ENCODE results near the gene CD300LD. TPM values are rescaled to one million over a fixed set of nuclear protein-coding genes. Genes with fewer than 3 reads are reported as not detected.

Gene CD300LD
- polyA plus RNA-seq, 1 experiment, result not detected

GRCh38 chr17:74545843-74546230, 46.2 kb downstream of the CD300LD start, which contains the start of gene CD300C:
TSS of gene CD300C (minus strand) at chr17:74546115. CDS start at chr17:74545782, 333 bp downstream.
- no peaks in the 10 kb centered on the region for H3K27me3 ChIP-seq (ENCODE audit: control insufficient read depth, insufficient read depth, low read length)
- ChIA-PET POLR2A (no interaction called here), CTCF (no interaction called here)
- DNase-seq (ENCODE audit: low read depth, low spot score), result no peak
- no peak within 1 kb of the TSS for H3K27ac ChIP-seq (ENCODE audit: low read depth, low read length)
- peaks cover 3% of the 10 kb centered on the region; the same call in 1 of the 2 replicates for H3K9me3 ChIP-seq (ENCODE audit: control insufficient read depth, insufficient read depth, low read length)
- TF ChIP-seq, protein P1, sequence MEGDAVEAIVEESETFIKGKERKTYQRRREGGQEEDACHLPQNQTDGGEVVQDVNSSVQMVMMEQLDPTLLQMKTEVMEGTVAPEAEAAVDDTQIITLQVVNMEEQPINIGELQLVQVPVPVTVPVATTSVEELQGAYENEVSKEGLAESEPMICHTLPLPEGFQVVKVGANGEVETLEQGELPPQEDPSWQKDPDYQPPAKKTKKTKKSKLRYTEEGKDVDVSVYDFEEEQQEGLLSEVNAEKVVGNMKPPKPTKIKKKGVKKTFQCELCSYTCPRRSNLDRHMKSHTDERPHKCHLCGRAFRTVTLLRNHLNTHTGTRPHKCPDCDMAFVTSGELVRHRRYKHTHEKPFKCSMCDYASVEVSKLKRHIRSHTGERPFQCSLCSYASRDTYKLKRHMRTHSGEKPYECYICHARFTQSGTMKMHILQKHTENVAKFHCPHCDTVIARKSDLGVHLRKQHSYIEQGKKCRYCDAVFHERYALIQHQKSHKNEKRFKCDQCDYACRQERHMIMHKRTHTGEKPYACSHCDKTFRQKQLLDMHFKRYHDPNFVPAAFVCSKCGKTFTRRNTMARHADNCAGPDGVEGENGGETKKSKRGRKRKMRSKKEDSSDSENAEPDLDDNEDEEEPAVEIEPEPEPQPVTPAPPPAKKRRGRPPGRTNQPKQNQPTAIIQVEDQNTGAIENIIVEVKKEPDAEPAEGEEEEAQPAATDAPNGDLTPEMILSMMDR (IDR thresholded peaks at IDR 0.05; ENCODE audit: low read depth, low read length), result no peak
- no peak within 1 kb of the TSS for H3K4me3 ChIP-seq (ENCODE audit: low read depth, low read length)

GRCh38 chr17:74544991-74545842, 46.9 kb downstream of the CD300LD start:
- POLR2A ChIA-PET, result no interaction called here
- Histone ChIP-seq H3K27ac (ENCODE audit: low read depth, low read length) (no peak overlapping the region), H3K9me3 (ENCODE audit: control insufficient read depth, insufficient read depth, low read length) (no peaks in the 10 kb centered on the region; the same call in 1 of the 2 replicates), H3K27me3 (ENCODE audit: control insufficient read depth, insufficient read depth, low read length) (no peaks in the 10 kb centered on the region), H3K4me3 (ENCODE audit: low read depth, low read length) (no peak overlapping the region)
- CTCF ChIA-PET, result no interaction called here
- TF ChIP-seq, protein P1 (IDR thresholded peaks at IDR 0.05; ENCODE audit: low read depth, low read length), result no peak
- no peak for DNase-seq (ENCODE audit: low read depth, low spot score)

DNA sequence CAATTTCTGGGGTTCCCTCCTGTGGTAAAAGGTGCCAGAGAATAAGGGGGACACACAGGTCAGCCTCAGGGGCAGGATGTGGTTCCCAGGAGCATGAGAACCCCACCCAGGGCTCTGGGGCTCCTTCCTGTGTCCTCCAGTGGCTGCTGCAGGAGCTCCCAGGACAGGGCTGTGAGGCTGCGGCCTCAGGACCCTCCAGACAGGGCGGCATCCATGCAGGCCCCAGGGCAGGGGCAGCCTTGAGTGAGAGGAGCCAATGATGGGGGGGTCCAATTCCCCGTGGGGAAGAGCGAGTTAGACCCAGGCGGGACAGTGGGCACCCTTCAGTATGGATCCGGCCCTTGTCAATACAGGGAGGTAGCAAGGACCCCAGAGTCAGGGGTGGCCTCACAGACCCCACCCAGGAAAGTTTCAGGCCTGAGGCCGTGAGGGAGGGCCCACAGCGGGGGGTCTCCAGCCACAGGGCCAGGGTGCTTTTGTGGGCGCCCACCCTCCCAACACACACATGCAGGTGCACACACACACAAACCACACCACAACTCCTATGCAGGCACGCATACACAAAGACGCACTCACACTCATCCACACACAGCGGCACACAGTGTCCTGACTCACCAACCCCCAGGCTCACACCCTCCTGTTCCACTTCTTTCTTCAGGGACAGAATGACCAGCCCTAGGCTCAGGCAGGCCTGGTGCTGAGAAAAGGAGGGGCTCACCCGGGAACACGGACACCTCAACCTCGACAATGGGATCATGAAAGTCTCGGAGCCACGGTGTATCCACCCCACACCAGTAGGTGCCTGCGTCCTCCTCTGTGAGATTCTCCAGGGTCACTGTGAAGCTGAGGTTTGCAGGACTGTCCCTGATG, 48.0 kb downstream of the CD300LD start:
- Histone ChIP-seq H3K27me3 (ENCODE audit: control insufficient read depth, insufficient read depth, low read length) (no peaks in the 10 kb centered on the region), H3K9me3 (ENCODE audit: control insufficient read depth, insufficient read depth, low read length) (no peaks in the 10 kb centered on the region; the same call in 1 of the 2 replicates), H3K27ac (ENCODE audit: low read depth, low read length) (no peak overlapping the region), H3K4me3 (ENCODE audit: low read depth, low read length) (no peak overlapping the region)
- TF ChIP-seq, protein P1 (IDR thresholded peaks at IDR 0.05; ENCODE audit: low read depth, low read length), result no peak
- DNase-seq (ENCODE audit: low read depth, low spot score), result no peak
- ChIA-PET POLR2A (no interaction called here), CTCF (interaction anchor here (0.6 kb wide), 1 partner anchor 42 kb away, joined by 3 read pairs; no protein-coding TSS in a partner anchor)

DNA sequence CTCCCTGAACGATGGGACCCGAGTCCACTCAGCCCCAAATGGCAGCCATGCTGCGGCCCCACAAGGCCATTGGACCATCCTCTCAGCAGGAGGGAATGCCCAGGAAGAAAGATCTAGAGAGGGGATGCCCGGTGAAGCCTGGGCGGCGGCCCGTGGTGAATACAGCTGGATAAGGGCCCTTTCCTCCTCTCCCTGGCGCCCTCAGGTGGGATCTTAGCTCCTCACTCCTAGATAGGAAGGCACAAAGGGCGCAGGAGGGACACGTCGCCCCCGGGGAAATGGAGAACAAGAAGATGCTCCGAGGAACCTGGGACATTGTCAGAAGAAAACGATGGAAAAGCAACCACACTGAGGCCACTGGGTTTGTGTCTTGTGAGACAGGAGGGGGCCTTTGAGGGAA, 48.7 kb downstream of the CD300LD start:
- CTCF ChIA-PET, result interaction anchor here (0.6 kb wide), 1 partner anchor 42 kb away, joined by 3 read pairs; no protein-coding TSS in a partner anchor
- H3K9me3 ChIP-seq (ENCODE audit: control insufficient read depth, insufficient read depth, low read length), result no peaks in the 10 kb centered on the region; the same call in 1 of the 2 replicates
- POLR2A ChIA-PET, result no interaction called here
- H3K27me3 ChIP-seq (ENCODE audit: control insufficient read depth, insufficient read depth, low read length), result no peaks in the 10 kb centered on the region
- no peak overlapping the region for H3K27ac ChIP-seq (ENCODE audit: low read depth, low read length)
- no peak overlapping the region for H3K4me3 ChIP-seq (ENCODE audit: low read depth, low read length)
- TF ChIP-seq, protein P1 (IDR thresholded peaks at IDR 0.05; ENCODE audit: low read depth, low read length), result no peak
- no peak for DNase-seq (ENCODE audit: low read depth, low spot score)

All from AG04450 (cell line).